ENCODE data around the gene NFS1.

Gene NFS1

DNA sequence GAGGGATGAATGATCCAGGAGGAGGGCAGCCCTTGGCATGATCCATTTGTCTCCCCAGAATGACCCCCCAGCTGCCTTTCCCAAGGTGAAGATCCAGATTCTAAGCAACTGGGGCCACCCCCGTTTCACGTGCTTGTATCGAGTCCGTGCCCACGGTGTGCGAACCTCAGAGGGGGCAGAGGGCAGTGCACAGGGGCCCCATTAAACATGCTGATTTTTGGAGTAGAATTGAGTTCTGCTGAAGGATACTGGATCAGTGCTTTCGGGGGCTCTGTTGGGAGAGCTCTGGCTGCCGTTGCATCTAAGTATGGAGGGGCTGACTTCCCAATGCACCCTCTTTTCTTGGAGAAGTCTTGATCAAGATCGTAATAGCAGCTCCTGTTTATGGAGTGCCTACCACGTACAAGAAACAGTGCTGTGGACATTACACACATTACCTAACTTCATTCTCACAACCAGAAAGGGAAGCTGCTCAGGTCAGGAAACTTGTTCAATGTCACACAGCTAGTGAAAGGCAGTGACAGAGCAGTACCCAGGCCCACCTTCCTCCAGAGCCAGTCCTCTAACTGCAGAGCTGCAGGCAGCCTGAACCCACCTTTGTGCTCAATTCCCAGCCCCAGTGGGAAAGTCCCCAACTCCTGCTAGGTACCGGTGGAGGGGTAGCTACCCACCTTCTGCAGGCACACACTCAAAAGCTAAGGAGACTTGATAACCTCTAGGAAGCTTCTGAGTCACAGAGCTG lies 78.2 kb downstream of the NFS1 start:
- TF ChIP-seq, protein P1, sequence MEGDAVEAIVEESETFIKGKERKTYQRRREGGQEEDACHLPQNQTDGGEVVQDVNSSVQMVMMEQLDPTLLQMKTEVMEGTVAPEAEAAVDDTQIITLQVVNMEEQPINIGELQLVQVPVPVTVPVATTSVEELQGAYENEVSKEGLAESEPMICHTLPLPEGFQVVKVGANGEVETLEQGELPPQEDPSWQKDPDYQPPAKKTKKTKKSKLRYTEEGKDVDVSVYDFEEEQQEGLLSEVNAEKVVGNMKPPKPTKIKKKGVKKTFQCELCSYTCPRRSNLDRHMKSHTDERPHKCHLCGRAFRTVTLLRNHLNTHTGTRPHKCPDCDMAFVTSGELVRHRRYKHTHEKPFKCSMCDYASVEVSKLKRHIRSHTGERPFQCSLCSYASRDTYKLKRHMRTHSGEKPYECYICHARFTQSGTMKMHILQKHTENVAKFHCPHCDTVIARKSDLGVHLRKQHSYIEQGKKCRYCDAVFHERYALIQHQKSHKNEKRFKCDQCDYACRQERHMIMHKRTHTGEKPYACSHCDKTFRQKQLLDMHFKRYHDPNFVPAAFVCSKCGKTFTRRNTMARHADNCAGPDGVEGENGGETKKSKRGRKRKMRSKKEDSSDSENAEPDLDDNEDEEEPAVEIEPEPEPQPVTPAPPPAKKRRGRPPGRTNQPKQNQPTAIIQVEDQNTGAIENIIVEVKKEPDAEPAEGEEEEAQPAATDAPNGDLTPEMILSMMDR (IDR thresholded peaks at IDR 0.05): no peak
- H3K4me3 ChIP-seq: no peak overlapping the region
- peak; percentile 72 for DNase-seq (ENCODE audit: low spot score)
- no peak overlapping the region for H3K27ac ChIP-seq

DNA sequence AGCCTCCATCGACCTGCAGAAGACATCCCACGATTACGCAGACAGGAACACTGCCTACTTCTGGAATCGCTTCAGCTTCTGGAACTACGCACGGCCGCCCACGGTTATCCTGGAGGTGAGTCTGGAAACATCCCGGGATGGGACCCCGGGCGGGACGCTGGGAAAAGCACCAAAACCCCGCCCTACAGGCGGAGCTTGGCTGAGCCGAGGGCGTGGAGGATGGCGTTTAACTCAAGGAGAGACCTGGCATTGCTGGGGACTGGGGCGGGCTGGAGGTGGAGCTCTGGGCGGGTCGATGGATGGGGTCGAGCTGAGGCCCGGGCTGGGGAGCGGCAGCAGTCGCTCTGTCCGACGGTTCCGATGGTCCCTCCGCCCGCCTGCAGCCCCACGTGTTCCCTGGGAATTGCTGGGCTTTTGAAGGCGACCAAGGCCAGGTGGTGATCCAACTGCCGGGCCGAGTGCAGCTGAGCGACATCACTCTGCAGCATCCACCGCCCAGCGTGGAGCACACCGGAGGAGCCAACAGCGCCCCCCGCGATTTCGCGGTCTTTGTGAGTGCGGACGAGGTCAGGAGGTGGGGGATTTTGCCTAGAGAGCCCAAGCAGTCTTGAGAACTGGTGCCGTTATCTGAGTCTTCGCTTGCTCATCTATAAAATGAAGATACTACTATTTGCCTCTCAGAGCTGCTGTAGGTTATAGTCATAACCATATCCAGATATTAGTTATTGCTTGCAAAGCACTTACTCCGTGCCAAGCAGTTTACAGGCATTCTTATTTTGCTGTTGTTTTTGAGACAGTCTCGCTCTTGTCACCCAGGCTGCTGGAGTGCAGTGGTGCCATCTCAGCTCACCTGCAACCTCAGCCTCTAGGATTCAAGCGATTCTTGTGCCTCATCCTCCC lies 79.7 kb downstream of the NFS1 start:
- peak; percentile 86 for DNase-seq (ENCODE audit: low spot score)
- TF ChIP-seq, protein P1 (IDR thresholded peaks at IDR 0.05): no peak
- Histone ChIP-seq H3K27ac (peak overlapping the region in 1 of 2 donors; percentile 90), H3K4me3 (peak overlapping the region; percentile 79)

DNA sequence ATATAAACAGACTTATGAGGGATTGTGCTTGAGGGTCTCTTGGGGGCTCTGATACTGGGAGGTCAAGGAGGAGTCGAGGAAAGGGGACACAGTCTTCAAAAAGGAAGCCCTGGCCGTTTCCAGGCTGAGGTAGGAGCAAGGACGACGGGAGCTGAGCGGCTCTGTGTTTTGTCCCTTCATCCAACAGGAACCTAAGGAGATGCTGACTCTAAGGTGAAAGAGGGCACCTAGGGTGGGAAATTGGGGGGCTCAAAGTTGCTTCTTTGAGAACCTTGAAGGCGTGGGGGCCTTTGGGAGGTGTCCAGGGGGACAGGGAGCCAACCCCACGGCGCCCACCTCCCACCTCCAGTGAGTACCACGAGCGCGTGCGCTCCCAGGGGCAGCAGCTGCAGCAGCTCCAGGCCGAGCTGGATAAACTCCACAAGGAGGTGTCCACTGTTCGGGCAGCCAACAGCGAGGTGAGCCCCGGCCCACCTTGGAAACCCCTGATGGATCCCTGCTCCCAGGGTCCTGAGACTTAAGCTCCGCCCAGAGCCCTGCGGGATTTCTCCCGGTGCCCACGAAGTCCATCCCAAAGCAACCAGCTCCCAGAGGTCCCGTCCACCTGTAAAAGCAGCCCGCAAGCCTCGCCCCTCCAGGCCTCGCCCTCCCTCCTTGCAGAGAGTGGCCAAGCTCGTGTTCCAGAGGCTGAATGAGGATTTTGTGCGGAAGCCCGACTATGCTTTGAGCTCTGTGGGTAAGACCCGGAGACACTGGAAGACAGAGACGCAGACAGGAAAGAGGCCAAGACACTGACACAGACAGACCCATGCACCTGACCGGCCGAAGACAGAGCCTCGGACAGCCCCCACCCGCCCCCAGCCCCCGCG lies 80.7 kb downstream of the NFS1 start:
- Histone ChIP-seq H3K27ac (peak overlapping the region; percentile 25 to 90), H3K4me3 (peak overlapping the region; percentile 79)
- TF ChIP-seq, protein P1 (IDR thresholded peaks at IDR 0.05): no peak
- DNase-seq (ENCODE audit: low spot score): peak; percentile 76
